ENCODE results near the gene GDPD5.

DNA sequence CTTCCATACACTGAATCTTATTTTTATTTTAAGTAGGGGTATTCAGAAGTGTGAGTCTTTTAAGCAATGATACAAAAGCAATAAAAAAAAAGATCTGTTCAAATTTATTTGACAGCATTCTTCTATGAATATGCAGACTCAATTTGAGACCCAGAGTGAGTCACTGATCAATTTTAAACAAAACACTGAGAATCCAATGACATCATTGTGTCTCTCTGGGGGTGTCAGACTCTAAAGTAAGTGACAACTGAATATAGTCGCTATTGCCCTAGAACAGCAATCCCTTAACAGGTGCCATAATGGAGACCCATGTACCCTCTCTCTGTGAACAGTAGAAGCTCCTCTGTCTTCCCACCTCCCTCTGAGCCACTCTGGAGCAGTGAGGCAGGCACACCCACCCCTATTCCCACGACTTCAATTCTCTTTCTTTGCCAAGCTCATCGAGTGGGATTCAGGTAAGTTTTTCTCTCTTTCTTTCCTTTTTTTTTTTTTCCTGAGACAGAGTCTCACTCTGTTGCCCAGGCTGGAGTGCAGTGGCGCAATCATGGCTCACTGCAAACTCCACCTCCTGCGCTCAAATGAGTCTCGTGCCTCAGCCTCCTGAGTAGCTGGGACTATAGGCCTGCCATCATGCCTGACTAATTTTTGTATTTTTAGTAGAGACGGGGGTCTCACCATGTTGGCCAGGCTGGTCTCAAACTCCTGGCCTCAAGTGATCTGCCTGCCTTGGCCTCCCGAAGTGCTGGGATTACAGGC, 131.5 kb downstream of the GDPD5 start:
- TF ChIP-seq GATA3 (IDR thresholded peaks at IDR 0.05; ENCODE audit: low read depth, low read length) (no peak), GATA2 (IDR thresholded peaks at IDR 0.05; ENCODE audit: low read depth, low read length) (no peak)

All from SH-SY5Y (cell line).